ENCODE data around the gene CSTPP1. TPM values are rescaled to one million over a fixed set of nuclear protein-coding genes. Genes with fewer than 3 reads are reported as not detected.

The CSTPP1 gene
- total and polyA plus RNA-seq, 2 of the 4 experiments (the other 2 are of a cell fraction) = 22.0 to 35.7 TPM

- in situ Hi-C loops (cut with MboI; ENCODE audit: low sequenced_read_pairs) = loop anchor here (10.0 kb wide), 1 partner anchor 242 kb away; no protein-coding TSS in a partner anchor
- Histone ChIP-seq H4K91ac (ENCODE audit: insufficient read depth, low read depth, low read length) (no peak overlapping the region), H3K18ac (ENCODE audit: low read depth, low read length) (no peak overlapping the region), H3K4me2 (ENCODE audit: low read depth, low read length) (peak overlapping the region; percentile 8; the same call in 1 of the 2 replicates), H3K36me3 (ENCODE audit: control insufficient read depth, insufficient read depth, low read length) (no peaks in the 10 kb centered on the region), H3K4me1 (ENCODE audit: control insufficient read depth, insufficient read depth, low read length) (peaks cover 9% of the 10 kb centered on the region), H2AK9ac (replicated peaks; ENCODE audit: low read depth, low read length, poor library complexity) (peak overlapping the region; percentile 17), H3K56ac (ENCODE audit: extremely low read depth, insufficient read depth, low read length) (no peak overlapping the region), H3K23ac (ENCODE audit: low read depth, low read length) (no peak overlapping the region), H3K4me3 (ENCODE audit: insufficient read depth, low read depth, low read length) (no peak overlapping the region), H3K27me3 (ENCODE audit: control insufficient read depth, insufficient read depth, low read length) (no peaks in the 10 kb centered on the region), H2BK15ac (ENCODE audit: low read depth, low read length) (no peak overlapping the region), H4K5ac (ENCODE audit: low read depth, low read length) (no peak overlapping the region), H3K27ac (ENCODE audit: insufficient read depth, low read length) (no peak overlapping the region), H2AK5ac (ENCODE audit: low read depth, low read length) (no peak overlapping the region), H2BK20ac (ENCODE audit: low read depth, low read length) (0 out of 2 replicates have a peak overlapping the region, but pooled peaks have one; percentile 3), H3K9me1 (ENCODE audit: insufficient read depth, low read length) (peaks cover 9% of the 10 kb centered on the region), H4K20me1 (ENCODE audit: insufficient read depth, low read length) (no peaks in the 10 kb centered on the region), H4K8ac (ENCODE audit: low read depth in 2 of 2, low read length in 2 of 2) (peak overlapping the region in 1 of 2 experiments; percentile 44; a peak in 1 of 4 replicates), H2AFZ (replicated peaks; ENCODE audit: low read length, poor library complexity) (peak overlapping the region; percentile 89), H3K14ac (replicated peaks; ENCODE audit: low read depth, low read length) (peak overlapping the region; percentile 73; the same call in 1 of the 2 replicates), H2BK5ac (ENCODE audit: low read depth, low read length, poor library complexity, severe bottlenecking) (no peak overlapping the region), H3K79me1 (ENCODE audit: low read depth in 1 of 2, low read length in 2 of 2) (peaks cover 0 to 15% of the 10 kb centered on the region in 2 experiments; a peak in 3 of 4 replicates), H3K9ac (ENCODE audit: low read depth, low read length) (no peak overlapping the region), H3K9me3 (ENCODE audit: control insufficient read depth, insufficient read depth, low read length) (no peaks in the 10 kb centered on the region), H2BK120ac (ENCODE audit: low read depth, low read length) (no peak overlapping the region), H3K4ac (ENCODE audit: low read depth, low read length) (peak overlapping the region; percentile 15)
- POLR2A ChIA-PET (ENCODE audit: unreplicated experiment) = no interaction called here
- TF ChIP-seq FOS (IDR thresholded peaks at IDR 0.05; ENCODE audit: low read depth, low read length) = no peak
- TF ChIP-seq MAZ (IDR thresholded peaks at IDR 0.05; ENCODE audit: borderline replicate concordance, low read depth, low read length) = no peak
- TF ChIP-seq RAD21 (IDR thresholded peaks at IDR 0.05; ENCODE audit: low read length) = no peak
- no peak for TF ChIP-seq CTCF (conservative IDR thresholded peaks at IDR 0.05; ENCODE audit: low read depth, low read length)
- TF ChIP-seq MAFK (IDR thresholded peaks at IDR 0.05; ENCODE audit: low read depth, low read length) = no peak
- TF ChIP-seq SMC3 (IDR thresholded peaks at IDR 0.05; ENCODE audit: low read depth, low read length) = no peak
- no peak for TF ChIP-seq CEBPB (IDR thresholded peaks at IDR 0.05; ENCODE audit: low read depth, low read length)
- TF ChIP-seq RCOR1 (IDR thresholded peaks at IDR 0.05; ENCODE audit: insufficient replicate concordance, low read length) = no peak
- no peak for TF ChIP-seq ELK1 (IDR thresholded peaks at IDR 0.05; ENCODE audit: borderline replicate concordance, low read depth, low read length)
- no peak for TF ChIP-seq POLR2A (IDR thresholded peaks at IDR 0.05; ENCODE audit: low read depth, low read length)
- no peak for TF ChIP-seq MXI1 (IDR thresholded peaks at IDR 0.05; ENCODE audit: borderline replicate concordance, low read depth, low read length)
- no peak for TF ChIP-seq RFX5 (IDR thresholded peaks at IDR 0.05; ENCODE audit: low read depth, low read length)
- no peak for DNase-seq
- dilution Hi-C loops (cut with HindIII; ENCODE audit: low sequenced_read_pairs, unreplicated experiment) = no loop called here
- no TSS peak for BruUV-seq (replicated peaks)
- no peak for ATAC-seq (ENCODE audit: low read depth)
- 53% methylated on average over 4 of the region's 13 CpGs; no CpG with 5 or more reads in 1 of the 2 experiments for WGBS, 2 experiments (ENCODE audit: extremely low coverage in 2 of 2, insufficient read length in 1 of 2)
- intact Hi-C loops (cut with micrococcal nuclease) = no loop called here
- CTCF ChIA-PET = interaction anchor here (0.6 to 1.8 kb wide), 2 partner anchors 117 to 240 kb away, joined by 3 to 13 read pairs; no protein-coding TSS in a partner anchor
Measured at GRCh38 chr11:46912526-46913150, 23.9 kb upstream of the CSTPP1 start.
